ENCODE results near the gene FCRL2.

Gene FCRL2, protein sequence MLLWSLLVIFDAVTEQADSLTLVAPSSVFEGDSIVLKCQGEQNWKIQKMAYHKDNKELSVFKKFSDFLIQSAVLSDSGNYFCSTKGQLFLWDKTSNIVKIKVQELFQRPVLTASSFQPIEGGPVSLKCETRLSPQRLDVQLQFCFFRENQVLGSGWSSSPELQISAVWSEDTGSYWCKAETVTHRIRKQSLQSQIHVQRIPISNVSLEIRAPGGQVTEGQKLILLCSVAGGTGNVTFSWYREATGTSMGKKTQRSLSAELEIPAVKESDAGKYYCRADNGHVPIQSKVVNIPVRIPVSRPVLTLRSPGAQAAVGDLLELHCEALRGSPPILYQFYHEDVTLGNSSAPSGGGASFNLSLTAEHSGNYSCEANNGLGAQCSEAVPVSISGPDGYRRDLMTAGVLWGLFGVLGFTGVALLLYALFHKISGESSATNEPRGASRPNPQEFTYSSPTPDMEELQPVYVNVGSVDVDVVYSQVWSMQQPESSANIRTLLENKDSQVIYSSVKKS

DNA sequence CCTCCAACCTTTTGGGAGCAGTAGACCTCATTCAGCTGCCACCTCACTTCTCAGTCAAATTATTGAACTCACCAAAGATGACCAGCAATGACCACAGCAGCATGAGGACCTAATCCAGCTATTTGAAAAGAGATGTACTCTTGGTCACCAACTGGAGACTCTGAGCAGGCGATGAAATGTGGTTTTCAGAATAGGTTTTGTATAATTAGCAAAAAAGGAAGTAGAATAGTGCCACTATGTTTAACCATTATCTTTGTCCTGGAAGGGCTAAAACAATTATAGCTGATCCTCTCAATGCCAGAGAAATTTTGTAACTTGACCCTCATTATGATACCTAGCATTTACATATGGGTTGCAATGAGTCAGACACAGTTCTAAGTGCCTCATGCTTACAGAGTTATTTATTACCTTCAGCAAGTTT lies at the start of gene FCRL2:
Gene FCRL2 (minus strand): TSS at position 162 of the 421 bp plus-strand sequence. CDS start 59 bp downstream, at position 103.
- no peak for DNase-seq (ENCODE audit: low spot score)

GRCh38 chr1:157820299-157820698 lies 43.4 kb upstream of the FCRL2 start:
- no peak for DNase-seq (ENCODE audit: low spot score)

- DNase-seq (ENCODE audit: low spot score), result no peak
Measured at GRCh38 chr1:157819896-157820295, 43.0 kb upstream of the FCRL2 start, which contains the start of gene FCRL1. TSS of gene FCRL1 (minus strand) at chr1:157820120. CDS start at chr1:157820037, 83 bp downstream.

DNA sequence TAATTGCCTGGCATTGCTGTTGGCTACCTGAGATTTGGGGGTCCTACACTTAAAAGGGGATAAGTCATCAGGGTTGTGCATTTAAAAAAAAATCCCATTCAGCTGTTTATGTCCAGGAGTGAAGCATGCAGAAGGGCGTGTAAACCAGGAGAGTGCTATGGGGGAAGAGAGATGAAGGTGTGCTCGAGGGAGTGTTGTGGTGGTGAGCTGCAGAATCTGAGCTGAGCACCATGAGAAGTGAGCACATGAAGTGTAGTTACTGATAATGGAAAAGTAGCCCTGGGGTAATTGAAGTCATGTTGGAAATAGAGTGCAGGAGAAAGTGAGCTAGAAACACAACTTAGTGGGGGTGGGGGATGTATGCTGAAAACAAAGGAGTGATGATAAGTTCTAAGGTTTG lies 42.3 kb upstream of the FCRL2 start:
- no peak for DNase-seq (ENCODE audit: low spot score)

DNA sequence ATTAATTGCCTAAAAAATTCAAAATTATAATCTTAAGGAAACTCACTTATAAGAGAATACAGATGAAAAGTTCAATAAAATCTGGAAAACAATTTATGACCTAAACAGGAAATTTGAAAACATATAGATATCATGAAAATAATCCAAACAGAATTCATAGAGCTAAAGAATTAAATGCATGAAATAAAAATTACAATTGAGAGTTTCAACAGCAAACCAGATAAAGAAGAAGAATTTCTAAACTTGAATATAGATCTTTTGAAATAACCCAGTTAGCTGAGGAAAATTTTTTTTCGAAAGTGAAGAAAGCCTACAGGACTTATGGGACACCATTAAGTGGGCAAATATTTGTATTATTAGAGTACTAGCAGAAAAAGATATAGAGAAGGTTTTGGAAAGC lies 36.3 kb upstream of the FCRL2 start:
- DNase-seq (ENCODE audit: low spot score), result no peak

- no peak for DNase-seq (ENCODE audit: low spot score)
Measured at GRCh38 chr1:157806431-157807149, 29.7 kb upstream of the FCRL2 start.

DNA sequence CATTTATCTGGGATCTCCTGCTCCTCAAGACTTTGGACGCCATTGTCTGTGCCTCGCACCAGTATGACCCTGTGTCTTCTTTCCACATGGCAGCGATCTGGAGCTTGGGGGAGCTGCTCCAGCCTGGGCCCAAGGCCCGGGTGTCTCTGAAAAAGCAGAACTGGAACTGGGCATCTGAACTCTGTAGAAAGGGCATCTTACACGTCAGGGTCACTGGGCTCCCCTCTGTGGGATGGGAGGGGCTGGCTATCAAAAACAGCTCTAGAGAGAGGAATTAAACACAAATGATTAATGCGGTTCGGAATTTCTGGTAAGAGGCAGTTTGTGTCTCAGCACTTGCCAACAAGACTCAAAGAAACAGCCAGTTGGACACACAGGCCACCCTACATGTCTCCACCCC lies 26.9 kb upstream of the FCRL2 start:
- no peak for DNase-seq (ENCODE audit: low spot score)

- no peak for DNase-seq (ENCODE audit: low spot score)
Measured at GRCh38 chr1:157799996-157800395, 23.1 kb upstream of the FCRL2 start.

DNA sequence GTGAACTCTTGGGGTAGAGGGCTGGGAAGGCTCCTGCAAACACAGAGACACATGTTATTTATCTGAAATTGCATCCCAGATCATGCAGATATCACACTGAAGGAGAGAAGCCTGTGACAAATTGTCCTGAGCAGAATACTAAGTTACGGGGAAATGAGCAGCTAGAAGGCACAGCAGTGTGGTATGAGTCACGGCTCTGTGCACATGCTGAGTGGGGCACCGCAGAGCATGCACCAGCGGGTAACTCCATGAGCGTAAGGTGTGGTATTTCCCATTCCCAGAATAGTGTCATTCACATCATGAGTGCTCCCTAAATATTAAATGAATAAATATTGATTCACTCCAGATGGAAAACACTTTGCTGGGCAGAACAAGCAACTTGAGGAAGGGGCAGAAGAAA lies 21.3 kb upstream of the FCRL2 start:
- DNase-seq (ENCODE audit: low spot score), result no peak

GRCh38 chr1:157785248-157785647 lies 8.3 kb upstream of the FCRL2 start:
- DNase-seq (ENCODE audit: low spot score), result no peak

- DNase-seq (ENCODE audit: low spot score), result no peak
Measured at GRCh38 chr1:157784801-157785200, 7.9 kb upstream of the FCRL2 start.

- no peak for DNase-seq (ENCODE audit: low spot score)
Measured at GRCh38 chr1:157782931-157783330, 6.0 kb upstream of the FCRL2 start.

GRCh38 chr1:157781048-157781447 lies 4.1 kb upstream of the FCRL2 start:
- DNase-seq (ENCODE audit: low spot score), result no peak

DNA sequence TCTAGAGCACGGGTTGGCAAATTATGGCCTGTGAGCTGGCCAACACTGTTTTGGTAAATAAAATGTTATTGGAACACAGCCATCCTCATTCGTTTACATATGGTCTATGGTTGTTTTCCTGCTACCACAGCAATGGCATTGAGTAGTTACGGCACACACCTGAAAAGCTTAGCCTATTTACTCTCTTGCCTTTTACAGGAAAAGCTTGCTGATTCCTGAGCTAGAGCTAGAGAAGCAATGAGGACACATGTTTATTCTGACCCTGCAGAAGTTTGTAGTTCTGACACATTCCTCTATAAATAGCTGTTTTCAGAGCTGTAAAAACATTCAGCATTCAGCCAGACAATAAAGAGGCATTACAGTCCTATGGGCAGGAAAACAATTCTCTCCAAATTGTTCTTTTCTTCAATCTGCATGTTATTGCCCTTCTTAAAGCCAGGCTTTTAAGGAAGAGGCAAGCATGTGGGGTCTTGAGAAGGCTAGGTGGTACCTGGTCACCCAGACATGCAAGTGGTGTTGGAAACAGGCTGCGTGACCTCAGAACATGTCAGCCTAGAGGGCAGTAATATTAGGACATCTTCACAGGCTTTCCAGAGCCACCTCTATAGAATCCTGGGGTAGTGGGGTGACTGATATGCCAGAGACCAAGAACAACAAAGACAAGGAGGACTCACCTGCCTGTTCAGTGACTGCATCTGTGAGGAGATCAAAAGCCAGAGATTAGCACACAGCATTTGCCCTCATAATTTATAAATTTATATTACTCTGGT lies 1.6 kb downstream of the FCRL2 start:
- DNase-seq (ENCODE audit: low spot score), result no peak

GRCh38 chr1:157774412-157774811 lies 2.5 kb downstream of the FCRL2 start:
- no peak for DNase-seq (ENCODE audit: low spot score)

GRCh38 chr1:157773493-157774350 lies 3.2 kb downstream of the FCRL2 start:
- DNase-seq (ENCODE audit: low spot score), result no peak

DNA sequence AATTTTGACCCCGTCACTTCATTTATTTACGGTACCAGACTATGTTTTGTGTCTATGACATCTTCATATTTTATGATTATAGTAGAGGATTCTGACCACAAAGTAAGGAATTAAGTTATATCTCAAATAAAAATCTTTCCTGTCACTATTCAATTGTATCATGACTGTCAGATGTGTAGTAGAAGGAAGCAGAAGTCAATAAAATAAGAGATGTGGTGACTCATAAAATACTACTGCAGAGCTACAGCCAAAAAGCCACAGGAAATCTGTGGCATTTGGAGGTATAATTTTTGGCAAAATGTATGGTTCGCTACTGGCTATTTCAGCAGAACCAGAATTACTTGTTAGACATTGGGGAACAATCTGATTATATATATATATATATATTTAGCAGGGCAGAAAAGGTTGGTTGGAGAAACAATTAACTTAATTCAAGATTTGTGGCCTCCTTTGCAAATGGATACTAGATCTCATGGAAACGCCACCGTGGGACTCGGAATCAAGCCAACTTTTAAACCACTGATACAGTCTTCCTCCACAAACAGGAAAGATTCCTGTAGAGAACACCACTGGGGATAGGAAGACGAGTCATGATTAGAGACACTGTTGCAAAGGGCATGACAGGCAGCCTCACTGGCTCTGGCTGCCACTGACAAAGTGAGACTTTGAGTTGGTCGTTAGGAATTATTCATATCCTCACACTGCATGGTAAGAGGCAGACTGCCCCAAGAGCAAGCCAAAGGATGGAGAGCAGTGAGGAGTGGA lies 5.1 kb downstream of the FCRL2 start:
- DNase-seq (ENCODE audit: low spot score), result no peak

GRCh38 chr1:157770442-157771043 lies 6.4 kb downstream of the FCRL2 start:
- DNase-seq (ENCODE audit: low spot score), result no peak

GRCh38 chr1:157766792-157767191 lies 10.1 kb downstream of the FCRL2 start:
- no peak for DNase-seq (ENCODE audit: low spot score)

DNA sequence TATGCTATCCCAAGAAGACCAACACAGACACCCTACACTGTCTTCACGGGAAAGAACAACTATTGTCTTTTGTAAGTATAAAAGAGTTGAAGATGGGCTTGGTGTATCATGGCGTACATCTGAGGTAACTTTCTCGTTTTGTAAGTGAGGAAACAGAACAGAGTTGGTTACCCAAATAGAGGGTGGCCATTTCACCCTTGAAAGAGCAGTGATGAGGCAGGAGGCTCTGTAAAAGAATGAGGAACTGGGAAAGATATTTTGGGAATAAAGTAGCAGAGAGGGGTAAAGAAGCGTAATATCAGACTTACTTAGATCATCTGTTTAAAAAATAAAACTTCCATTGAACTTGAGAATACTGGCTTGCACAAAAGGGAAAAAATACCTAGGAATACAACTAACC lies 18.9 kb downstream of the FCRL2 start:
- DNase-seq (ENCODE audit: low spot score), result no peak

Data from hepatic stellate cell (primary cell).